GM19372 (cell line): ENCODE results near the gene MCUR1.

Experiments used
- ATAC-seq: cut with Tn5 transposase; IDR thresholded peaks from one replicate; pipeline ENCODE4 v1.9.1; 2021; ENCODE audit warnings: mild to moderate bottlenecking, low read depth, moderate library complexity; ENCODE audit not compliant: unreplicated experiment

Gene MCUR1

DNA sequence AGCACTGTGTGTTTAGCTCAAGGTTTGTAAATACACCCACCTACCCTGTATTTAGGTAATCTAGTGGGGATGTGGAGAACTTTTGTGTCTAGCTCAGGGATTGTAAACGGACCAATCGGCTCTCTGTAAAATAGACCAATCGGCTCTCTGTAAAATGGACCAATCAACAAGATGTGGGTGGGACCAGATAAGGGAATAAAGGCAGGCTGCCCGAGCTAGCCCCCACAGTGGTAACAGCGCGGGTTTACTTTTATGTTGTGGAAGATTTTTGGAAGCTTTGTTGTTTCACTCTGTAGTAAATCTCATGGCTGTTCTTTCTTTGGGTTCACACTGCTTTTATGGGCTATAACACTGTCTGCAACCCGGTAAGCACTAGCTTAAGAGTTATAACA is 70.6 kb downstream of the MCUR1 start:
- no peak for ATAC-seq

DNA sequence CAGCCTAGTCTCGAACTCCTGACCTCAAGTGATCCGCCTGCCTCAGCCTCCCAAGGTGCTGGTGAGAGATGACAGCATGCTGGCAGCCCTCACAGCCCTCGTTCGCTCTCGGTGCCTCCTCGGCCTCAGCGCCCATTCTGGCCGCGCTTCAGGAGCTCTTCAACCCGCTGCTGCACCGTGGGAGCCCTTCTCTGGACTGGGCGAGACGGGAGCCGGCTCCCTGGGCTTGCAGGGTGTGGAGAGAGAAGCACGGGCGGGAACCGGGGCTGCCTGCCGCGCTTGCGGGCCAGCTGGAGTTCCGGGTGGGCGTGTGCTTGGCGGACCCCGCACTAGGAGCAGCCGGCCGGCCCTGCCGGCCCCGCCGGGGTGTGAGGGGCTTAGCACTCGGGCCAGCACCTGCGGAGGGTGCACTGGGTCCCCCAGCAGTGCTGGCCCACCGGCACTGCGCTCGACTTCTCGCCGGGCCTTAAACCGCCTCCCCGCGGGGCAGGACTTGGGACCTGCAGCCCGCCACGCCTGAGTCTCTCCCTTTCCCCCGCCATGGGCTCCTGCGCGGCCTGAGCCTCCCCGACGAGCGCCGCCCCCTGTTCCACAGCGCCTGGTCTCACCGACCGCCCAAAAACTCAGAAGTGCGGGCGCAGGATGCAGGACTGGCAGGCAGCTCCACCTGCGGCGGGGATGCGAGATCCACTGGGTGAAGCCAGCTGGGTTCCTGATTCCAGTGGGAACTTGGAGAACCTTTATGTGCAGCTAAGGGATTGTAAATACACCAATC is 71.2 kb downstream of the MCUR1 start:
- no peak for ATAC-seq

- ATAC-seq, result no peak
Measured at GRCh38 chr6:13741365-13741764, 73.0 kb downstream of the MCUR1 start.
